HEK293 (cell line): ENCODE data around the gene BRD3OS.

Experiments
- CTCF ChIA-PET: fragments of 350-600 bp; formaldehyde crosslinking; extraction: SDS; loops from one replicate; lab custom pipeline; 2021; ENCODE audit warnings: antibody characterized with exemption; lab: Yijun Ruan, JAX
- POLR2A ChIA-PET: fragments of 300-600 bp; formaldehyde crosslinking; extraction: SDS; loops from one replicate; lab custom pipeline; 2020; ENCODE audit warnings: antibody characterized with exemption, inconsistent platforms; lab: Yijun Ruan, JAX
- H3K27ac ChIP-seq: fragments of 200-500 bp; sonication (Bioruptor generic); 2 replicates; pipeline ENCODE4 v1.5.1; 2014; ENCODE audit warnings: low read depth, low read length, control low read depth, inconsistent platforms; ENCODE audit errors: extremely low read depth
- H3K36me3 ChIP-seq, 2 experiments: fragments of 200-500 bp in 1 of 2; sonication (Bioruptor generic) in 1 of 2; 1 replicate in 1 of 2; 2 replicates in 1 of 2; pipeline ENCODE4 v1.5.1; 2014 to 2017; ENCODE audit warnings: inconsistent platforms in 2 of 2, low read length in 2 of 2; ENCODE audit not compliant: control insufficient read depth in 2 of 2, insufficient read depth in 1 of 2
- H3K4me1 ChIP-seq: fragments of 200-500 bp; sonication (Bioruptor generic); 2 replicates; pipeline ENCODE4 v1.5.1; 2014; ENCODE audit warnings: mild to moderate bottlenecking, low read length, inconsistent platforms; ENCODE audit not compliant: control insufficient read depth, insufficient read depth
- H3K4me3 ChIP-seq: 2 replicates; pipeline ENCODE4 v1.5.1; 2011; ENCODE audit warnings: low read depth, mild to moderate bottlenecking, control low read depth, low read length, moderate library complexity
- H3K9me3 ChIP-seq: fragments of 200-500 bp; sonication (Bioruptor generic); 2 replicates; pipeline ENCODE4 v1.5.1; 2014; ENCODE audit warnings: low read depth, low read length, inconsistent platforms; ENCODE audit not compliant: control insufficient read depth, insufficient read depth
- INSM2 ChIP-seq: fragments of 450-650 bp; formaldehyde crosslinking; IDR thresholded peaks from 2 replicates; pipeline ENCODE4 v1.5.1; 2016; ENCODE audit warnings: missing biosample characterization, missing genetic modification characterization
- OSR2 ChIP-seq: fragments of 450-650 bp; formaldehyde crosslinking; IDR thresholded peaks from 2 replicates; pipeline ENCODE4 v1.5.1; 2016; ENCODE audit warnings: missing biosample characterization, missing genetic modification characterization
- PRDM4 ChIP-seq: fragments of 450-650 bp; formaldehyde crosslinking; IDR thresholded peaks from 2 replicates; pipeline ENCODE4 v1.5.1; 2017; ENCODE audit warnings: missing biosample characterization, missing genetic modification characterization
- RBAK ChIP-seq: fragments of 450-650 bp; formaldehyde crosslinking; IDR thresholded peaks from 2 replicates; pipeline ENCODE4 v1.5.1; 2016; ENCODE audit warnings: missing biosample characterization, missing genetic modification characterization
- SALL2 ChIP-seq: fragments of 450-650 bp; formaldehyde crosslinking; IDR thresholded peaks from 2 replicates; pipeline ENCODE4 v1.5.0; 2017; ENCODE audit warnings: missing biosample characterization, mild to moderate bottlenecking, missing genetic modification characterization, borderline replicate concordance
- ZBTB1 ChIP-seq: fragments of 450-650 bp; formaldehyde crosslinking; IDR thresholded peaks from 2 replicates; pipeline ENCODE4 v1.5.1; 2016; ENCODE audit warnings: missing biosample characterization, missing genetic modification characterization
- ZBTB48 ChIP-seq: fragments of 450-650 bp; formaldehyde crosslinking; IDR thresholded peaks from 2 replicates; pipeline ENCODE4 v1.5.1; 2016; ENCODE audit warnings: missing biosample characterization, missing genetic modification characterization
- ZNF121 ChIP-seq: fragments of 450-650 bp; formaldehyde crosslinking; IDR thresholded peaks from 2 replicates; pipeline ENCODE4 v1.5.1; 2016; ENCODE audit warnings: missing biosample characterization, missing genetic modification characterization
- ZNF19 ChIP-seq: fragments of 450-650 bp; formaldehyde crosslinking; IDR thresholded peaks from 2 replicates; pipeline ENCODE4; 2016; ENCODE audit warnings: missing biosample characterization, missing genetic modification characterization, low read depth
- ZNF2 ChIP-seq: fragments of 450-650 bp; formaldehyde crosslinking; IDR thresholded peaks from 2 replicates; pipeline ENCODE4 v1.5.1; 2016; ENCODE audit warnings: missing biosample characterization, missing genetic modification characterization
- ZNF202 ChIP-seq: fragments of 450-650 bp; formaldehyde crosslinking; IDR thresholded peaks from 2 replicates; pipeline ENCODE4 v1.5.1; 2016; ENCODE audit warnings: missing biosample characterization, missing genetic modification characterization, borderline replicate concordance
- ZNF23 ChIP-seq: fragments of 450-650 bp; formaldehyde crosslinking; IDR thresholded peaks from 2 replicates; pipeline ENCODE4 v1.5.1; 2016; ENCODE audit warnings: missing biosample characterization, missing genetic modification characterization, borderline replicate concordance
- ZNF239 ChIP-seq: fragments of 450-650 bp; formaldehyde crosslinking; IDR thresholded peaks from 2 replicates; pipeline ENCODE4 v1.5.1; 2016; ENCODE audit warnings: missing biosample characterization, missing genetic modification characterization
- ZNF24 ChIP-seq: fragments of 450-650 bp; formaldehyde crosslinking; IDR thresholded peaks from 2 replicates; pipeline ENCODE4 v1.5.1; 2016; ENCODE audit warnings: missing biosample characterization, missing genetic modification characterization
- ZNF280D ChIP-seq: fragments of 450-650 bp; formaldehyde crosslinking; IDR thresholded peaks from 2 replicates; pipeline ENCODE4 v1.5.1; 2016; ENCODE audit warnings: missing biosample characterization, missing genetic modification characterization
- ZNF354C ChIP-seq: fragments of 450-650 bp; formaldehyde crosslinking; IDR thresholded peaks from 2 replicates; pipeline ENCODE4 v1.5.1; 2016; ENCODE audit warnings: missing biosample characterization, missing genetic modification characterization, low read depth, borderline replicate concordance
- ZNF416 ChIP-seq: fragments of 450-650 bp; formaldehyde crosslinking; IDR thresholded peaks from 2 replicates; pipeline ENCODE4 v1.5.1; 2016; ENCODE audit warnings: missing biosample characterization, missing genetic modification characterization
- ZNF510 ChIP-seq: fragments of 450-650 bp; formaldehyde crosslinking; IDR thresholded peaks from 2 replicates; pipeline ENCODE4 v1.5.1; 2018; ENCODE audit warnings: mild to moderate bottlenecking, missing genetic modification characterization, missing biosample characterization; ENCODE audit not compliant: insufficient replicate concordance
- ZNF514 ChIP-seq: fragments of 450-650 bp; formaldehyde crosslinking; IDR thresholded peaks from 2 replicates; pipeline ENCODE4 v1.5.1; 2016; ENCODE audit warnings: missing biosample characterization, missing genetic modification characterization
- ZNF529 ChIP-seq: fragments of 450-650 bp; formaldehyde crosslinking; IDR thresholded peaks from 2 replicates; pipeline ENCODE4 v1.5.1; 2017; ENCODE audit warnings: missing genetic modification characterization, missing biosample characterization; ENCODE audit not compliant: insufficient replicate concordance
- ZNF561 ChIP-seq: fragments of 450-650 bp; IDR thresholded peaks from 2 replicates; pipeline ENCODE4 v1.5.1; 2018; ENCODE audit warnings: missing biosample characterization, missing genetic modification characterization, borderline replicate concordance
- ZNF596 ChIP-seq: fragments of 450-650 bp; IDR thresholded peaks from 2 replicates; pipeline ENCODE4 v1.5.0; 2018; ENCODE audit warnings: missing biosample characterization, mild to moderate bottlenecking, missing genetic modification characterization, moderate library complexity
- ZNF610 ChIP-seq: fragments of 450-650 bp; formaldehyde crosslinking; IDR thresholded peaks from 2 replicates; pipeline ENCODE4 v1.5.1; 2016; ENCODE audit warnings: missing biosample characterization, missing genetic modification characterization, borderline replicate concordance
- ZNF624 ChIP-seq: fragments of 450-650 bp; formaldehyde crosslinking; IDR thresholded peaks from 2 replicates; pipeline ENCODE4 v1.5.1; 2017; ENCODE audit warnings: missing biosample characterization, missing genetic modification characterization
- ZNF645 ChIP-seq: fragments of 450-650 bp; formaldehyde crosslinking; IDR thresholded peaks from 2 replicates; pipeline ENCODE4; 2016; ENCODE audit warnings: missing biosample characterization, missing genetic modification characterization
- ZNF654 ChIP-seq: fragments of 450-650 bp; formaldehyde crosslinking; IDR thresholded peaks from 2 replicates; pipeline ENCODE4 v1.5.1; 2016; ENCODE audit warnings: low read depth, missing biosample characterization, missing genetic modification characterization
- ZNF837 ChIP-seq: fragments of 450-650 bp; formaldehyde crosslinking; IDR thresholded peaks from 2 replicates; pipeline ENCODE4 v1.5.1; 2016; ENCODE audit warnings: missing biosample characterization, missing genetic modification characterization

Gene BRD3OS

GRCh38 chr9:133993635-133994253, 31.5 kb upstream of the BRD3OS start:
- CTCF ChIA-PET: interaction anchor here (0.5 to 5.4 kb wide), 54 partner anchors 9 to 949 kb away, joined by 3 to 200 read pairs (median 4); partner anchors contain the start of genes BRD3OS and SARDH
- H3K4me3 ChIP-seq: no peak overlapping the region
- TF ChIP-seq ZNF837 (tag by site-specific recombination): no peak
- no peak for TF ChIP-seq ZNF202
- no peak for TF ChIP-seq RBAK (tag by site-specific recombination)
- no peak for TF ChIP-seq ZNF561 (tag by site-specific recombination)
- no peak for TF ChIP-seq ZNF23
- TF ChIP-seq ZNF354C (tag by site-specific recombination): no peak
- no peak for TF ChIP-seq OSR2
- TF ChIP-seq ZNF416 (tag by site-specific recombination): no peak
- TF ChIP-seq ZNF596 (tag by site-specific recombination): no peak
- TF ChIP-seq ZNF514: no peak
- TF ChIP-seq ZNF610 (tag by site-specific recombination): no peak
- TF ChIP-seq ZNF19 (tag by site-specific recombination): no peak
- TF ChIP-seq ZNF239 (tag by site-specific recombination): no peak
- TF ChIP-seq, all 188 proteins: peak for 0
- no peaks in the 10 kb centered on the region for H3K36me3 ChIP-seq
- H3K27ac ChIP-seq: no peak overlapping the region
- H3K4me1 ChIP-seq: peaks cover 8% of the 10 kb centered on the region; the same call in 1 of the 2 replicates
- H3K9me3 ChIP-seq: no peaks in the 10 kb centered on the region
- POLR2A ChIA-PET: interaction anchor here (0.6 to 1.9 kb wide), 6 partner anchors 95 to 211 kb away, joined by 3 to 14 read pairs (median 4); no protein-coding TSS in a partner anchor

GRCh38 chr9:133994353-133995011, 30.8 kb upstream of the BRD3OS start:
- CTCF ChIA-PET: interaction anchor here (0.5 to 5.4 kb wide), 74 partner anchors 9 to 949 kb away, joined by 3 to 200 read pairs (median 4); partner anchors contain the start of genes BRD3OS and SARDH
- POLR2A ChIA-PET: interaction anchor here (0.5 to 1.9 kb wide), 5 partner anchors 32 to 212 kb away, joined by 3 to 14 read pairs (median 4); no protein-coding TSS in a partner anchor
- H3K27ac ChIP-seq: no peak overlapping the region
- TF ChIP-seq ZNF280D (tag by site-specific recombination) (no peak), ZNF624 (tag by site-specific recombination) (no peak), ZNF645 (tag by site-specific recombination) (no peak), ZNF121 (no peak), ZNF510 (tag by site-specific recombination) (no peak), ZNF24 (tag by site-specific recombination) (no peak), SALL2 (tag by site-specific recombination) (no peak), PRDM4 (tag by site-specific recombination) (no peak), ZBTB1 (no peak), INSM2 (tag by site-specific recombination) (no peak), ZNF2 (tag by site-specific recombination) (0 out of 2 replicates have a peak, but pooled peaks have one; percentile 47), ZNF529 (tag by site-specific recombination) (no peak), ZNF654 (tag by site-specific recombination) (peak; percentile 90), ZBTB48 (tag by site-specific recombination) (no peak)

More at GRCh38 chr9:133994353-133995011, 30.8 kb upstream of the BRD3OS start:
- H3K36me3 ChIP-seq: no peaks in the 10 kb centered on the region
- peaks cover 8% of the 10 kb centered on the region; the same call in 1 of the 2 replicates for H3K4me1 ChIP-seq
- no peak overlapping the region for H3K4me3 ChIP-seq
- H3K9me3 ChIP-seq: no peaks in the 10 kb centered on the region
